Brain pericyte (primary cell): ENCODE results near the gene CDC14B.
"Not testable (repeated sequence)": the region's sequence is repeated elsewhere in the genome, so short reads cannot be mapped to it uniquely, and the experiment has no call there.

ENCODE experiments used
- DNase-seq: peaks from one replicate; pipeline ENCODE4 v3.0.0-alpha.2; 2012; ENCODE audit warnings: low read depth, low spot score

Gene CDC14B

GRCh38 chr9:96550659-96551058, 69.0 kb downstream of the CDC14B start:
- no peak for DNase-seq

- not testable (repeated sequence) for DNase-seq
Measured at GRCh38 chr9:96543131-96543530, 76.5 kb downstream of the CDC14B start.

- no peak for DNase-seq
Measured at GRCh38 chr9:96540106-96540505, 79.5 kb downstream of the CDC14B start.

GRCh38 chr9:96532173-96532572, 87.5 kb downstream of the CDC14B start:
- DNase-seq: no peak

GRCh38 chr9:96524764-96525163, 94.9 kb downstream of the CDC14B start:
- no peak for DNase-seq

- DNase-seq: no peak
Measured at GRCh38 chr9:96524045-96524444, 95.6 kb downstream of the CDC14B start.

- DNase-seq: no peak
Measured at GRCh38 chr9:96523374-96523773, 96.3 kb downstream of the CDC14B start.

- DNase-seq: no peak
Measured at GRCh38 chr9:96522366-96522765, 97.3 kb downstream of the CDC14B start.

- DNase-seq: no peak
Measured at GRCh38 chr9:96519787-96520186, 99.9 kb downstream of the CDC14B start.

GRCh38 chr9:96519095-96519494, 100.5 kb downstream of the CDC14B start:
- no peak for DNase-seq

GRCh38 chr9:96515621-96516470, 103.8 kb downstream of the CDC14B start:
- DNase-seq: no peak

GRCh38 chr9:96514800-96515158, 104.9 kb downstream of the CDC14B start:
- DNase-seq: no peak

- no peak for DNase-seq
Measured at GRCh38 chr9:96514108-96514799, 105.4 kb downstream of the CDC14B start.

- no peak for DNase-seq
Measured at GRCh38 chr9:96513622-96514021, 106.0 kb downstream of the CDC14B start.

GRCh38 chr9:96512240-96512639, 107.4 kb downstream of the CDC14B start:
- DNase-seq: no peak

GRCh38 chr9:96510258-96510657, 109.4 kb downstream of the CDC14B start:
- no peak for DNase-seq

- no peak for DNase-seq
Measured at GRCh38 chr9:96509848-96510247, 109.8 kb downstream of the CDC14B start.

- DNase-seq: no peak
Measured at GRCh38 chr9:96509026-96509425, 110.6 kb downstream of the CDC14B start.

- no peak for DNase-seq
Measured at GRCh38 chr9:96508227-96508940, 111.3 kb downstream of the CDC14B start.

GRCh38 chr9:96505316-96505991, 114.2 kb downstream of the CDC14B start:
- no peak for DNase-seq

- no peak for DNase-seq
Measured at GRCh38 chr9:96503918-96504317, 115.7 kb downstream of the CDC14B start.

GRCh38 chr9:96503374-96503748, 116.3 kb downstream of the CDC14B start:
- not testable (repeated sequence) for DNase-seq
